ENCODE results near the gene SYNPO2.
"Not testable (repeated sequence)": the region's sequence is repeated elsewhere in the genome, so short reads cannot be mapped to it uniquely, and the experiment has no call there.

The SYNPO2 gene

GRCh38 chr4:118997601-118998000 lies 108.9 kb downstream of the SYNPO2 start:
- ATAC-seq (replicated peaks) (no peak), DNase-seq (no peak)
- Mint-ChIP-seq H3K9me3 (no peaks in the 10 kb centered on the region), H3K4me1 (no peaks in the 10 kb centered on the region), H3K27me3 (peaks cover 5 to 12% of the 10 kb centered on the region in 2 donors), H3K4me3 (no peak overlapping the region), H3K27ac (no peak overlapping the region), H3K36me3 (no peaks in the 10 kb centered on the region)

GRCh38 chr4:118999919-119000318 lies 111.3 kb downstream of the SYNPO2 start:
- H3K36me3 Mint-ChIP-seq = no peaks in the 10 kb centered on the region
- no peak for ATAC-seq (replicated peaks)
- no peaks in the 10 kb centered on the region for H3K4me1 Mint-ChIP-seq
- H3K27me3 Mint-ChIP-seq = peaks cover 8 to 15% of the 10 kb centered on the region in 2 donors
- no peak overlapping the region for H3K27ac Mint-ChIP-seq
- no peak overlapping the region for H3K4me3 Mint-ChIP-seq
- no peaks in the 10 kb centered on the region for H3K9me3 Mint-ChIP-seq
- DNase-seq = no peak

GRCh38 chr4:119000400-119000799 lies 111.7 kb downstream of the SYNPO2 start:
- H3K27me3 Mint-ChIP-seq = peaks cover 8 to 15% of the 10 kb centered on the region in 2 donors
- no peaks in the 10 kb centered on the region for H3K36me3 Mint-ChIP-seq
- ATAC-seq (replicated peaks) (no peak), DNase-seq (no peak)
- no peaks in the 10 kb centered on the region for H3K4me1 Mint-ChIP-seq
- H3K4me3 Mint-ChIP-seq = no peak overlapping the region
- no peaks in the 10 kb centered on the region for H3K9me3 Mint-ChIP-seq
- H3K27ac Mint-ChIP-seq = no peak overlapping the region

- Mint-ChIP-seq H3K9me3 (no peaks in the 10 kb centered on the region), H3K36me3 (no peaks in the 10 kb centered on the region), H3K4me1 (no peaks in the 10 kb centered on the region), H3K27ac (no peak overlapping the region), H3K27me3 (peaks cover 12 to 15% of the 10 kb centered on the region in 2 donors), H3K4me3 (no peak overlapping the region)
- no peak for DNase-seq
- ATAC-seq (replicated peaks) = no peak
Observed at GRCh38 chr4:119002476-119002875, 113.8 kb downstream of the SYNPO2 start.

GRCh38 chr4:119003001-119003400 lies 114.3 kb downstream of the SYNPO2 start:
- not testable (repeated sequence) for H3K4me3 Mint-ChIP-seq; H3K9me3 Mint-ChIP-seq; H3K4me1 Mint-ChIP-seq; H3K36me3 Mint-ChIP-seq; DNase-seq; ATAC-seq (replicated peaks); H3K27ac Mint-ChIP-seq
- H3K27me3 Mint-ChIP-seq = peaks cover 12 to 15% of the 10 kb centered on the region in 2 donors

- ATAC-seq (replicated peaks) (no peak), DNase-seq (no peak)
- no peak overlapping the region for H3K27ac Mint-ChIP-seq
Observed at GRCh38 chr4:119005928-119006460, 117.3 kb downstream of the SYNPO2 start.

GRCh38 chr4:119008761-119009160 lies 120.1 kb downstream of the SYNPO2 start:
- peaks cover 0 to 2% of the 10 kb centered on the region in 2 donors for H3K9me3 Mint-ChIP-seq
- peaks cover 5 to 8% of the 10 kb centered on the region in 2 donors for H3K27me3 Mint-ChIP-seq
- no peaks in the 10 kb centered on the region for H3K4me1 Mint-ChIP-seq
- DNase-seq = no peak
- no peaks in the 10 kb centered on the region for H3K36me3 Mint-ChIP-seq
- ATAC-seq (replicated peaks) = no peak
- H3K27ac Mint-ChIP-seq = no peak overlapping the region
- no peak overlapping the region for H3K4me3 Mint-ChIP-seq

More at GRCh38 chr4:119005928-119006460, 117.3 kb downstream of the SYNPO2 start:
- H3K36me3 Mint-ChIP-seq = no peaks in the 10 kb centered on the region
- H3K4me1 Mint-ChIP-seq = no peaks in the 10 kb centered on the region
- H3K4me3 Mint-ChIP-seq = no peak overlapping the region
- H3K27me3 Mint-ChIP-seq = peaks cover 9 to 12% of the 10 kb centered on the region in 2 donors
- H3K9me3 Mint-ChIP-seq = no peaks in the 10 kb centered on the region

- not testable (repeated sequence) for H3K4me1 Mint-ChIP-seq; H3K36me3 Mint-ChIP-seq; ATAC-seq (replicated peaks); H3K4me3 Mint-ChIP-seq; H3K27me3 Mint-ChIP-seq; H3K27ac Mint-ChIP-seq; DNase-seq; H3K9me3 Mint-ChIP-seq
Observed at GRCh38 chr4:119010221-119010620, 121.6 kb downstream of the SYNPO2 start.

GRCh38 chr4:119010909-119011606 lies 122.4 kb downstream of the SYNPO2 start:
- Mint-ChIP-seq H3K27ac (no peak overlapping the region), H3K36me3 (no peaks in the 10 kb centered on the region), H3K27me3 (peaks cover 5 to 8% of the 10 kb centered on the region in 2 donors), H3K4me1 (no peaks in the 10 kb centered on the region), H3K4me3 (no peak overlapping the region), H3K9me3 (peaks cover 0 to 2% of the 10 kb centered on the region in 2 donors)
- DNase-seq (no peak), ATAC-seq (replicated peaks) (no peak)

GRCh38 chr4:119011607-119011988 lies 122.9 kb downstream of the SYNPO2 start:
- Mint-ChIP-seq H3K9me3 (peaks cover 0 to 2% of the 10 kb centered on the region in 2 donors), H3K27me3 (peaks cover 5 to 8% of the 10 kb centered on the region in 2 donors), H3K27ac (no peak overlapping the region), H3K4me1 (no peaks in the 10 kb centered on the region), H3K4me3 (no peak overlapping the region), H3K36me3 (no peaks in the 10 kb centered on the region)
- no peak for DNase-seq
- ATAC-seq (replicated peaks) = no peak

- Mint-ChIP-seq H3K9me3 (peaks cover 2 to 3% of the 10 kb centered on the region in 2 donors), H3K36me3 (no peaks in the 10 kb centered on the region), H3K4me1 (no peaks in the 10 kb centered on the region), H3K4me3 (no peak overlapping the region), H3K27ac (no peak overlapping the region), H3K27me3 (peaks cover 12 to 19% of the 10 kb centered on the region in 2 donors)
- ATAC-seq (replicated peaks) = no peak
- no peak for DNase-seq
Observed at GRCh38 chr4:119014658-119015057, 126.0 kb downstream of the SYNPO2 start.

- H3K36me3 Mint-ChIP-seq = no peaks in the 10 kb centered on the region
- H3K27me3 Mint-ChIP-seq = peaks cover 12 to 19% of the 10 kb centered on the region in 2 donors
- H3K4me1 Mint-ChIP-seq = no peaks in the 10 kb centered on the region
- ATAC-seq (replicated peaks) (no peak), DNase-seq (no peak)
- peaks cover 2 to 3% of the 10 kb centered on the region in 2 donors for H3K9me3 Mint-ChIP-seq
- no peak overlapping the region for H3K27ac Mint-ChIP-seq
- H3K4me3 Mint-ChIP-seq = no peak overlapping the region
Observed at GRCh38 chr4:119016636-119017035, 128.0 kb downstream of the SYNPO2 start.

GRCh38 chr4:119017636-119018035 lies 129.0 kb downstream of the SYNPO2 start:
- no peak for DNase-seq
- no peak for ATAC-seq (replicated peaks)
- Mint-ChIP-seq H3K4me3 (no peak overlapping the region), H3K36me3 (no peaks in the 10 kb centered on the region), H3K4me1 (no peaks in the 10 kb centered on the region), H3K27me3 (peaks cover 8 to 15% of the 10 kb centered on the region in 2 donors), H3K9me3 (peaks cover 0 to 3% of the 10 kb centered on the region in 2 donors), H3K27ac (no peak overlapping the region)

- ATAC-seq (replicated peaks) (no peak), DNase-seq (no peak)
- H3K9me3 Mint-ChIP-seq = peaks cover 0 to 3% of the 10 kb centered on the region in 2 donors
- no peak overlapping the region for H3K27ac Mint-ChIP-seq
- H3K27me3 Mint-ChIP-seq = peaks cover 13 to 14% of the 10 kb centered on the region in 2 donors
- no peaks in the 10 kb centered on the region for H3K4me1 Mint-ChIP-seq
- no peak overlapping the region for H3K4me3 Mint-ChIP-seq
- no peaks in the 10 kb centered on the region for H3K36me3 Mint-ChIP-seq
Observed at GRCh38 chr4:119020158-119020557, 131.5 kb downstream of the SYNPO2 start.

- not testable (repeated sequence) for H3K27ac Mint-ChIP-seq; H3K36me3 Mint-ChIP-seq; H3K9me3 Mint-ChIP-seq; H3K4me3 Mint-ChIP-seq; H3K4me1 Mint-ChIP-seq; ATAC-seq (replicated peaks); DNase-seq
- H3K27me3 Mint-ChIP-seq = peaks cover 11 to 16% of the 10 kb centered on the region in 2 donors
Observed at GRCh38 chr4:119022520-119022919, 133.9 kb downstream of the SYNPO2 start.

All from stimulated activated naive B cell treated with anti-CD40 and anti-IgM and Interleukin-4, amounts not matched to agents 10 μg/mL and 1 μg/mL and 100 μg/mL, for 72 hours (primary cell).